Measurements from ENCODE around the gene LRP1B. TPM values are rescaled to one million over a fixed set of nuclear protein-coding genes. Genes with fewer than 3 reads are reported as not detected.

Gene LRP1B
- total and polyA plus RNA-seq, 2 donors (not counting 1 experiment from before 2014, with no cell fraction given): under 0.01 to 0.01 TPM

GRCh38 chr2:140842110-140842509, 1288.7 kb downstream of the LRP1B start:
- Histone ChIP-seq H3K4me2 (ENCODE audit: extremely low read depth, insufficient read depth, low read length) (no peak overlapping the region), H3K36me3 (ENCODE audit: control insufficient read depth, insufficient read depth, low read length) (no peaks in the 10 kb centered on the region), H3K27ac (ENCODE audit: insufficient read depth, low read length) (no peak overlapping the region), H3K9ac (ENCODE audit: insufficient read depth, low read length) (no peak overlapping the region), H3K4me3 (replicated peaks in 1 of 4; ENCODE audit: control extremely low read depth in 1 of 4, insufficient read depth in 1 of 4, low read depth in 3 of 4, low read length in 4 of 4) (no peak overlapping the region), H3K27me3 (ENCODE audit: control insufficient read depth, insufficient read depth, low read length) (no peaks in the 10 kb centered on the region), H3K9me3 (ENCODE audit: control insufficient read depth, insufficient read depth, low read depth, low read length) (no peaks in the 10 kb centered on the region), H3K79me2 (ENCODE audit: control insufficient read depth, insufficient read depth, low read length) (no peaks in the 10 kb centered on the region), H4K20me1 (ENCODE audit: control insufficient read depth, extremely low read depth, insufficient read depth, low read length) (no peaks in the 10 kb centered on the region), H3K4me1 (ENCODE audit: control insufficient read depth, extremely low read depth, insufficient read depth, low read length) (no peaks in the 10 kb centered on the region), H2AFZ (ENCODE audit: low read length) (no peak overlapping the region)
- no peak for DNase-seq (ENCODE audit: low read depth in 2 of 2)
- no peak for TF ChIP-seq CTCF (conservative IDR thresholded peaks at IDR 0.05 in 1 of 2, IDR thresholded peaks at IDR 0.05 in 1 of 2; ENCODE audit: low read depth in 1 of 2, low read length in 2 of 2)
- no peak for TF ChIP-seq EZH2 (IDR thresholded peaks at IDR 0.05; ENCODE audit: low read length, missing control alignments)

- Histone ChIP-seq H3K9me3 (ENCODE audit: control insufficient read depth, insufficient read depth, low read depth, low read length) (no peaks in the 10 kb centered on the region), H3K4me3 (replicated peaks in 1 of 4; ENCODE audit: control extremely low read depth in 1 of 4, insufficient read depth in 1 of 4, low read depth in 3 of 4, low read length in 4 of 4) (no peak overlapping the region), H3K4me1 (ENCODE audit: control insufficient read depth, extremely low read depth, insufficient read depth, low read length) (no peaks in the 10 kb centered on the region), H4K20me1 (ENCODE audit: control insufficient read depth, extremely low read depth, insufficient read depth, low read length) (no peaks in the 10 kb centered on the region), H3K27ac (ENCODE audit: insufficient read depth, low read length) (no peak overlapping the region), H2AFZ (ENCODE audit: low read length) (no peak overlapping the region), H3K4me2 (ENCODE audit: extremely low read depth, insufficient read depth, low read length) (no peak overlapping the region), H3K9ac (ENCODE audit: insufficient read depth, low read length) (no peak overlapping the region), H3K36me3 (ENCODE audit: control insufficient read depth, insufficient read depth, low read length) (no peaks in the 10 kb centered on the region), H3K27me3 (ENCODE audit: control insufficient read depth, insufficient read depth, low read length) (no peaks in the 10 kb centered on the region), H3K79me2 (ENCODE audit: control insufficient read depth, insufficient read depth, low read length) (no peaks in the 10 kb centered on the region)
- no peak for TF ChIP-seq CTCF (conservative IDR thresholded peaks at IDR 0.05 in 1 of 2, IDR thresholded peaks at IDR 0.05 in 1 of 2; ENCODE audit: low read depth in 1 of 2, low read length in 2 of 2)
- no peak for TF ChIP-seq EZH2 (IDR thresholded peaks at IDR 0.05; ENCODE audit: low read length, missing control alignments)
- no peak for DNase-seq (ENCODE audit: low read depth in 2 of 2)
Observed at GRCh38 chr2:140841141-140841540, 1289.7 kb downstream of the LRP1B start.

GRCh38 chr2:140836826-140837225, 1294.0 kb downstream of the LRP1B start:
- Histone ChIP-seq H3K27me3 (ENCODE audit: control insufficient read depth, insufficient read depth, low read length) (no peaks in the 10 kb centered on the region), H3K4me3 (replicated peaks in 1 of 4; ENCODE audit: control extremely low read depth in 1 of 4, insufficient read depth in 1 of 4, low read depth in 3 of 4, low read length in 4 of 4) (no peak overlapping the region), H3K4me1 (ENCODE audit: control insufficient read depth, extremely low read depth, insufficient read depth, low read length) (no peaks in the 10 kb centered on the region), H3K36me3 (ENCODE audit: control insufficient read depth, insufficient read depth, low read length) (no peaks in the 10 kb centered on the region), H3K4me2 (ENCODE audit: extremely low read depth, insufficient read depth, low read length) (no peak overlapping the region), H3K79me2 (ENCODE audit: control insufficient read depth, insufficient read depth, low read length) (no peaks in the 10 kb centered on the region), H3K27ac (ENCODE audit: insufficient read depth, low read length) (no peak overlapping the region), H3K9ac (ENCODE audit: insufficient read depth, low read length) (no peak overlapping the region), H2AFZ (ENCODE audit: low read length) (no peak overlapping the region), H3K9me3 (ENCODE audit: control insufficient read depth, insufficient read depth, low read depth, low read length) (no peaks in the 10 kb centered on the region), H4K20me1 (ENCODE audit: control insufficient read depth, extremely low read depth, insufficient read depth, low read length) (no peaks in the 10 kb centered on the region)
- peak in 1 of 2 donors; percentile 51 for DNase-seq (ENCODE audit: low read depth in 2 of 2)
- TF ChIP-seq CTCF (conservative IDR thresholded peaks at IDR 0.05 in 1 of 2, IDR thresholded peaks at IDR 0.05 in 1 of 2; ENCODE audit: low read depth in 1 of 2, low read length in 2 of 2): no peak
- no peak for TF ChIP-seq EZH2 (IDR thresholded peaks at IDR 0.05; ENCODE audit: low read length, missing control alignments)

Measured in fibroblast of lung (primary cell).